Inflammatory macrophage treated with lipopolysaccharide for 4 hours (primary cell): ENCODE measurements around the gene RND1.
A peak's percentile ranks its signal among the peaks of the same experiment; 100 is the strongest.
"Not testable (repeated sequence)": the region's sequence is repeated elsewhere in the genome, so short reads cannot be mapped to it uniquely, and the experiment has no call there.

Source experiments
- DNase-seq: peaks from one replicate; pipeline ENCODE4 v3.0.0-alpha.2; 2020

RND1 gene

DNA sequence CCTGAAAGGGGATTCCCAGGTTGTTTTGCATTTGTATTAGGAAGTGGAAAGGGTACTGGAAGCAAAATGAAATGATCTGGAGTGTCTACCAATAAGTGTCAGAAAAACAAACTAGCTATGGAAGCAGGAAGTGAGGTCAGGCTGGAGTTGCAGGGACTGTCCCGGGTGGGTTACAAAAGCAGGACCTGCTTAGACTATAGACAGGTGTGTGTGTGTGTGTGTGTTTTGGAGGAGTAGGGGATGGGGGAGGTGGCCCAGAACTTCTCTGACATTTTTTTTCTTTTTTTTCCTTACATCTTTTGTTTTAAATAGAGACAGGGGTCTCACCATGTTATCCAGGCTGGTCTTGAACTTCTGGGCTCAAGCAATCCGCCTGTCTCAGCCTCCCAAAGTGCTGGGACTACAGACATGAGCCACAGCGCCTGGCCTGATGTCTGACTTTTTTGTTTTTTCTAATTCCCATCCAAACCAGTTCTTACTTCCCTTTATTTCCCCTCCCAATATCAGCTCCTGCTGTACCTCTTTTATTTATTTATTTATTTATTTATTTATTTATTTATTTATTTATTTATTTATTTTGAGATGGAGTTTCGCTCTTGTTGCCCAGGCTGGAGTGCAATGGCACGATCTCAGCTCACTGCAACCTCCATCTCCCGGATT is 512 bp upstream of the RND1 start:
- no peak for DNase-seq

DNA sequence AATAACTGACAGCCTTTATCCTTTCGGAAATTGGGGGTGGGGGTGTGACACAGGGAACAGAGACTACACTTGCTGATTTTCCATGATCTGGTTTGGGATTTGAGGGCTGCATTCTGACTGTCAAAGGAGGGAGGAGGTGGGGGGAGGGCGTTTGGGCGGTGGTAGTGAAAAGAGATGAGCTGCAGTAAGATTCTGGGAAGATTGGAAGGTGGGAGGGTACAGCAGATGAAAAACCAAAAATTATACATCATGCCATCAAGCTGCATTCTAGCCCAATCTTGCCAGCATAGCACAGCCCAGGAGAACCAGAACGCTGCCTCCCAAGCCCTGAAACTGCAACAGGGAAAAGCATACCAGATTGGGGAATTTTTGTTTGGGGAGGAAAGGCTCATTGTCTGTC is 2.4 kb downstream of the RND1 start:
- DNase-seq: no peak

GRCh38 chr12:48862760-48863159 is 2.9 kb downstream of the RND1 start:
- no peak for DNase-seq

- peak; percentile 10 for DNase-seq
These were observed 4.6 kb downstream of the RND1 start for GRCh38 chr12:48861111-48861510.

GRCh38 chr12:48860236-48860635 is 5.4 kb downstream of the RND1 start:
- not testable (repeated sequence) for DNase-seq

DNA sequence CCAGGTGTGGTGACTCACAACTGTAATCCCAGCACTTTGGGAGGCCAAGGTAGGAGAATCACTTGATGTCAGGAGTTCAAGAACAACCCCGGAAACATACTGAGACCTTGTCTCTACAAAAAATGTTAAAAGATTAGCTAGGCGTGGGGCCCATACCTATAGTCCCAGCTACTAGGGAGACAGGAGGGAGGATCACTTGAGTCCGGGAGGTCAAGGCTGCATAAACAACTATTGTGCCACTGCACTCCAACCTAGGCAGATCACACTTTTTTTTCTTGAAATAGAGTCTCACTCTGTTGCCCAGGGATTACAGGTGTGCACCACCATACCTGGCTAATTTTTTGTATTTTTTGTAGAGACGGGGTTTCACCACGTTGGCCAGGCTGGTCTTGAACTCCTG is 6.1 kb downstream of the RND1 start:
- DNase-seq: no peak

DNA sequence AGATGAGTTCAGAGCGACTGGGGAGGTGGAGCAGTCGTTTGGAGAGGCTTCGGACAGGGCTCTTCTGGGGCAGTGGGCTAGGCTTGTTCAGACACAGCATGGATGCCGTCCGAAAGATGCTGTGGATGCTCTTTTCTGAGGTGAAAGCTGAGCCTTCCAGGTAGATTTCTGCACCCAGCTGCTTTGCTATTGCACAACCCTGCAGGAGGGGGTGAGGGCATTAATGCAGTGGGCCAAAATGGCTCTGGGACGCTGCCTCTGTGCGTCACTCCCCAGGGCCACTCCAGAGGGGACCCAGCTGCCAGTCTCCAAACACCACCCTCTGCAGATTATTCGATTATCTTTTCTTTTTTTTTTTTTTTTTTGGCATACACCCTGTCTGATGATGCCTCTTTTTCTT is 7.6 kb downstream of the RND1 start:
- no peak for DNase-seq

GRCh38 chr12:48857278-48857994 is 8.2 kb downstream of the RND1 start:
- no peak for DNase-seq

DNA sequence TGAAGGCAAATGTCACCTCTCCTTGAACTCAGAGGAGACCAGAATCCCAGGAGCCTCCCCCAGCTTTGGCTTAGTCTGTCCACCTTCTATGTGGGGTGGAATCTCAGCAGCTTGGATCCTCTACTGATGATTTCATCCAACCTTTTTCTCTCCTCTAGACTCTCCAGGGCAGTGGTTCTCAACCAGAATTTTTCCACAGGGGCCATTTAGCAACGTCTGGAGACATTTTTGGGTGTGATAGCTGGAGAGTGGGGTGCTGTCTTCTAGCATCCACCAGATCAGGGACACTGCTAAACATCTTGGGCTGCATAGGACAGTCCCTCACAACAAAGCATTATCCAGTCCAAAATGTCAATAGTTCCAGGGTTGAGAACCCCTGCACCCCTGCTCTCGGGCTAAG is 9.3 kb downstream of the RND1 start:
- DNase-seq: no peak

GRCh38 chr12:48854932-48855331 is 10.7 kb downstream of the RND1 start:
- DNase-seq: not testable (repeated sequence)

DNA sequence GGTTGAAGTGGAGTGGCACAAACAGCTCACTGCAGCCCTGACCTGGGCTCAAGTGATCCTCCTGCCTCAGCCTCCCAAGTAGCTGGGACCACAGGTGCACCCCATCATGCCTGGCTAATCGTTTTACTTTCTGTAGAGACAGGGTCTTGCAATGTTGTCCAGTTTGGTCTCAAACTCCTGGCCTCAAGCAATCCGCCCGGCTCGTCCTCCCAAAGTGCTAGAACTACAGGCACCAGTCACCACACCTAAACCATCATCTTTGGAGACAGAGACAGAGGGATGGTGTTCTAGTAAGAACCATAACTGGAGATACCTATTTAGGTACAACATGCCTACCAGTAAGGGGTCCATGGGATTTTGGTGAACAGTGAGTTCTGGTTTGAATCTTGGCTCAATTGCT is 11.2 kb downstream of the RND1 start:
- DNase-seq: no peak

- peak; percentile 86 for DNase-seq
These were observed 12.7 kb downstream of the RND1 start for GRCh38 chr12:48852734-48853688.

GRCh38 chr12:48851883-48852733 is 13.6 kb downstream of the RND1 start, which contains the start of gene DDX23:
Gene DDX23 (minus strand): TSS chr12:48852163. CDS start chr12:48845782, 6,381 bp downstream.
- peak; percentile 98 for DNase-seq

- DNase-seq: not testable (repeated sequence)
These were observed 23.6 kb downstream of the RND1 start for GRCh38 chr12:48842021-48842420.

DNA sequence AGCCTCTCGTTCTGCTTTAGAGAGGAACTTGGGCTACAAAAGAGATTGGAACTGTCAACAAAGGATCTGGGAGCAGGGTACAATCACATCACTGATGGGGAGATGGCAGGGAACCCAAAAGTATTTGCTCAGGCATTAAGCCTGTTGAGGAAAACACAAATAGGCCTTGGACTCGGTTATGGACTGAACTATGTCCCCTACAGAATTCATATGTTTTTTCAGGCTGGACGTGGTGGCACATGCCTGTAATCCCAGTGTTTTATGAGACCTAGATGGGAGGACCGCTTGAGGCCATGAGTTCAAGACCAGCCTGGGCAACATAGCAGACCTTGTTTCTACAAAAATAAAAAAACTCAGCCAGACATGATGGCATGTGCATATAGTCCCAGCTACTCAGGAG is 27.6 kb downstream of the RND1 start:
- no peak for DNase-seq

- no peak for DNase-seq
These were observed 33.2 kb downstream of the RND1 start for GRCh38 chr12:48832321-48833060.

DNA sequence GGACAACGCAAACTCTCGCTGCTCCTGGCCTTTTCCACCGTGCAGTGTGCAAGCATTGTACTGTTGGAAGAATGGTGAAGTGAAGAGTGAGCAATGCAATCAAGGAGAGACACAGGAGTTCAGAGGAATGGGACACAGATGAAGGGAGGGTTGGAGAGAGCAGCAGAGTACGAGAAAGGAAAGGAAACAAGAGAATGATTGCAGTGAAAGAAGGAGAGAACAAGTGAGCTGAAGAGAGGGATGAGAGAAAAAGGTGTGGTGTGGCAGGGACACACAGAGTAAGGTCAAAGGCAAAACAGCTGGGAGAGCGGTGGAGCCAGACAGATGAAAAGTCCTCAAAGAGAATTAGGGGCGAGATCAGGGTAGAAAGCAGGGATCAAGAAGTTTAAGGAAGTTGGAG is 34.4 kb downstream of the RND1 start:
- no peak for DNase-seq

GRCh38 chr12:48828841-48829575 is 36.7 kb downstream of the RND1 start:
- no peak for DNase-seq

DNA sequence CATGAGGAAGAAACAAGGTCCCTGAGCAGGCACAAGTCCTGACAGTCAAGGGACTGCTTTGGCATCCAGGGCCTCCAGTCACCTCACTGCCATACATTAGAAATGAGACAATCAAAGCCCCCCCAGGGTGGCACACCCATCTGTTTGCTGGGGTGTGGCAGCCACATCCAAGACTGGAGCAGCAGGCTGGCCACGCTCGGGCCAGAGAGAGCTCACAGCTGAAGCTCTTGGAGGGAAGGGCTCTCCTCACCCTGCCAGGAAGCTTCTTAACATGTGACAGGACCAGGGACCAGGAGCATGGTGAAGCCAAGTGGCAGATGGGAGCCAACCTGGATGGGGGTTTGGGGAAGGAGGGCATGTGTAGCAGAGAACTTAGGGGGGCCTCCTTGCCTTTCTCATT is 37.4 kb downstream of the RND1 start:
- no peak for DNase-seq

DNA sequence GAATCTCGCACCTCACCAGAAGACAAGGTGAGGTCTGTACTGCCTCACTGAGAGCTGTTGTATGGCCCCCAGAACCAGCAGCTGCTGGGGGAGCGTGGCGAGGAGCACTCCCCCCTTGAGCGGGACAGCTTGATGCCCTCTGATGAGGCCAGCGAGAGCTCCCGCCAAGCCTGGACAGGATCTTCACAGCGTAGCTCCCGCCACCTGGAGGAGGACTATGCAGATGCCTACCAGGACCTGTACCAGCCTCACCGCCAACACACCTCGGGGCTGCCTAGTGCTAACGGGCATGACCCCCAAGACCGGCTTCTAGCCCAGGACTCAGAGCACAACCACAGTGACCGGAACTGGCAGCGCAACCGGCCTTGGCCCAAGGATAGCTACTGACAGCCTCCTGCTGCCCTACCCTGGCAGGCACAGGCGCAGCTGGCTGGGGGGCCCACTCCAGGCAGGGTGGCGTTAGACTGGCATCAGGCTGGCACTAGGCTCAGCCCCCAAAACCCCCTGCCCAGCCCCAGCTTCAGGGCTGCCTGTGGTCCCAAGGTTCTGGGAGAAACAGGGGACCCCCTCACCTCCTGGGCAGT is 38.1 kb downstream of the RND1 start:
- no peak for DNase-seq

GRCh38 chr12:48827026-48827425 is 38.6 kb downstream of the RND1 start:
- no peak for DNase-seq
